Neural cell (in vitro differentiated cells): Measurements from ENCODE around the gene CTBP2.

ENCODE experiments used
- CTCF ChIP-seq: fragments of 450-650 bp; IDR thresholded peaks from 2 replicates; pipeline ENCODE4 v1.5.1; 2014; ENCODE audit warnings: antibody characterized with exemption, mild to moderate bottlenecking, moderate library complexity; ENCODE audit not compliant: poor library complexity, severe bottlenecking
- EP300 ChIP-seq: fragments of 450-650 bp; conservative IDR thresholded peaks from 2 replicates; pipeline ENCODE4 v1.6.1; 2014; ENCODE audit warnings: antibody characterized with exemption, mild to moderate bottlenecking, moderate library complexity; ENCODE audit not compliant: poor library complexity, severe bottlenecking
- EZH2 ChIP-seq: fragments of 200-600, 300-800 bp; shearing (Covaris generic), sonication (generic); IDR thresholded peaks from 2 replicates; pipeline ENCODE4 v1.6.1; 2014; ENCODE audit warnings: antibody characterized with exemption, low read length, borderline replicate concordance, mild to moderate bottlenecking; ENCODE audit not compliant: insufficient read depth, poor library complexity, severe bottlenecking
- POLR2AphosphoS5 ChIP-seq: IDR thresholded peaks from 2 replicates; pipeline ENCODE4 v1.6.1; 2012
- TAF1 ChIP-seq: IDR thresholded peaks from 2 replicates; pipeline ENCODE4 v1.6.1; 2012; ENCODE audit warnings: low read depth

- TF ChIP-seq CTCF (no peak), EP300 (no peak), EZH2 (no peak), POLR2AphosphoS5 (no peak), TAF1 (no peak)
Observed at GRCh38 chr10:125003146-125003900, 157.0 kb downstream of the CTBP2 start.
